PC-9 (cell line): ENCODE data around the gene THAP2.

Experiments
- CTCF ChIP-seq: fragments of 200-600 bp; sonication (generic); conservative IDR thresholded peaks from 2 replicates; pipeline ENCODE4 v1.6.1; 2017; ENCODE audit warnings: mixed run types, antibody characterized with exemption, mild to moderate bottlenecking, moderate library complexity
- EZH2 ChIP-seq: fragments of 200-600 bp; sonication (generic); IDR thresholded peaks from 2 replicates; pipeline ENCODE4 v1.8.0; 2017; ENCODE audit warnings: antibody characterized with exemption, low read depth

GRCh38 chr12:71652656-71653055 is 11.4 kb upstream of the THAP2 start:
- TF ChIP-seq EZH2: no peak
- TF ChIP-seq CTCF: no peak
